ENCODE measurements around the gene TEFM. TPM values are rescaled to one million over a fixed set of nuclear protein-coding genes. Genes with fewer than 3 reads are reported as not detected.
"Not testable (repeated sequence)": the region's sequence is repeated elsewhere in the genome, so short reads cannot be mapped to it uniquely, and the experiment has no call there.

TEFM gene
- total RNA-seq, 2 experiments from 2014 or later: 8.6 to 9.7 TPM

- CTCF ChIA-PET: interaction anchor here (0.5 kb wide), 1 partner anchor 53 kb away, joined by 4 read pairs; no protein-coding TSS in a partner anchor
- Mint-ChIP-seq H3K4me1 (ENCODE audit: low read depth) (no peaks in the 10 kb centered on the region), H3K4me3 (no peak overlapping the region), H3K27me3 (ENCODE audit: low read depth) (peaks cover 11% of the 10 kb centered on the region), H3K27ac (no peak overlapping the region), H3K9me3 (no peaks in the 10 kb centered on the region), H3K36me3 (ENCODE audit: low read depth) (no peaks in the 10 kb centered on the region)
- intact Hi-C loops (cut with micrococcal nuclease): no loop called here
- no peak for DNase-seq
Measured at GRCh38 chr17:30930495-30930894, 24.5 kb upstream of the TEFM start.

- intact Hi-C loops (cut with micrococcal nuclease); H3K36me3 Mint-ChIP-seq (ENCODE audit: low read depth); H3K4me1 Mint-ChIP-seq (ENCODE audit: low read depth); DNase-seq; H3K4me3 Mint-ChIP-seq; H3K27ac Mint-ChIP-seq; H3K9me3 Mint-ChIP-seq: not testable (repeated sequence)
- peaks cover 13% of the 10 kb centered on the region for H3K27me3 Mint-ChIP-seq (ENCODE audit: low read depth)
- CTCF ChIA-PET: interaction anchor here (0.5 kb wide), 1 partner anchor 53 kb away, joined by 4 read pairs; no protein-coding TSS in a partner anchor
Measured at GRCh38 chr17:30929861-30930260, 23.8 kb upstream of the TEFM start.

- Mint-ChIP-seq H3K4me3 (no peak overlapping the region), H3K27ac (no peak overlapping the region)
Measured at GRCh38 chr17:30929081-30929633, 23.1 kb upstream of the TEFM start.

GRCh38 chr17:30928584-30928983 lies 22.5 kb upstream of the TEFM start:
- H3K36me3 Mint-ChIP-seq (ENCODE audit: low read depth): no peaks in the 10 kb centered on the region
- intact Hi-C loops (cut with micrococcal nuclease): no loop called here
- no peak for DNase-seq
- no peaks in the 10 kb centered on the region for H3K4me1 Mint-ChIP-seq (ENCODE audit: low read depth)
- no peak overlapping the region for H3K27ac Mint-ChIP-seq
- H3K9me3 Mint-ChIP-seq: no peaks in the 10 kb centered on the region
- H3K27me3 Mint-ChIP-seq (ENCODE audit: low read depth): peaks cover 22% of the 10 kb centered on the region
- CTCF ChIA-PET: no interaction called here
- H3K4me3 Mint-ChIP-seq: no peak overlapping the region

More at GRCh38 chr17:30929081-30929633, 23.1 kb upstream of the TEFM start:
- intact Hi-C loops (cut with micrococcal nuclease): no loop called here
- Mint-ChIP-seq H3K36me3 (ENCODE audit: low read depth) (no peaks in the 10 kb centered on the region), H3K27me3 (ENCODE audit: low read depth) (peaks cover 18% of the 10 kb centered on the region), H3K9me3 (no peaks in the 10 kb centered on the region), H3K4me1 (ENCODE audit: low read depth) (no peaks in the 10 kb centered on the region)
- no peak for DNase-seq
- CTCF ChIA-PET: no interaction called here

GRCh38 chr17:30927756-30928155 lies 21.7 kb upstream of the TEFM start:
- CTCF ChIA-PET: no interaction called here
- DNase-seq: no peak
- Mint-ChIP-seq H3K9me3 (no peaks in the 10 kb centered on the region), H3K4me1 (ENCODE audit: low read depth) (peaks cover 2% of the 10 kb centered on the region), H3K27ac (no peak overlapping the region), H3K4me3 (no peak overlapping the region), H3K27me3 (ENCODE audit: low read depth) (peaks cover 24% of the 10 kb centered on the region), H3K36me3 (ENCODE audit: low read depth) (no peaks in the 10 kb centered on the region)
- intact Hi-C loops (cut with micrococcal nuclease): no loop called here

- DNase-seq: no peak
- Mint-ChIP-seq H3K27ac (no peak overlapping the region), H3K4me1 (ENCODE audit: low read depth) (peaks cover 7% of the 10 kb centered on the region), H3K9me3 (no peaks in the 10 kb centered on the region), H3K36me3 (ENCODE audit: low read depth) (no peaks in the 10 kb centered on the region), H3K27me3 (ENCODE audit: low read depth) (peaks cover 32% of the 10 kb centered on the region), H3K4me3 (no peak overlapping the region)
- intact Hi-C loops (cut with micrococcal nuclease): no loop called here
- CTCF ChIA-PET: no interaction called here
Measured at GRCh38 chr17:30926516-30926915, 20.5 kb upstream of the TEFM start.

- Mint-ChIP-seq H3K4me1 (ENCODE audit: low read depth) (peaks cover 11% of the 10 kb centered on the region), H3K27me3 (ENCODE audit: low read depth) (peaks cover 43% of the 10 kb centered on the region), H3K36me3 (ENCODE audit: low read depth) (no peaks in the 10 kb centered on the region), H3K4me3 (no peak overlapping the region), H3K9me3 (no peaks in the 10 kb centered on the region), H3K27ac (no peak overlapping the region)
- intact Hi-C loops (cut with micrococcal nuclease): no loop called here
- CTCF ChIA-PET: no interaction called here
- no peak for DNase-seq
Measured at GRCh38 chr17:30924341-30924740, 18.3 kb upstream of the TEFM start.

- H3K9me3 Mint-ChIP-seq: no peaks in the 10 kb centered on the region
- H3K27me3 Mint-ChIP-seq (ENCODE audit: low read depth): peaks cover 43% of the 10 kb centered on the region
- CTCF ChIA-PET: no interaction called here
- H3K27ac Mint-ChIP-seq: no peak overlapping the region
- intact Hi-C loops (cut with micrococcal nuclease): no loop called here
- H3K36me3 Mint-ChIP-seq (ENCODE audit: low read depth): no peaks in the 10 kb centered on the region
- peak; percentile 6 for DNase-seq
- H3K4me1 Mint-ChIP-seq (ENCODE audit: low read depth): peaks cover 11% of the 10 kb centered on the region
- H3K4me3 Mint-ChIP-seq: peak overlapping the region; percentile 50
Measured at GRCh38 chr17:30922235-30923030, 16.4 kb upstream of the TEFM start.

GRCh38 chr17:30921544-30922196 lies 15.6 kb upstream of the TEFM start, which contains the start of gene ADAP2:
Gene ADAP2 (plus strand): TSS chr17:30921945. CDS start chr17:30922015, 70 bp downstream.
- Mint-ChIP-seq H3K27me3 (ENCODE audit: low read depth) (peaks cover 39% of the 10 kb centered on the region), H3K4me1 (ENCODE audit: low read depth) (peaks cover 11% of the 10 kb centered on the region), H3K36me3 (ENCODE audit: low read depth) (no peaks in the 10 kb centered on the region), H3K4me3 (peak within 1 kb of the TSS; percentile 62), H3K9me3 (no peaks in the 10 kb centered on the region), H3K27ac (no peak within 1 kb of the TSS)
- intact Hi-C loops (cut with micrococcal nuclease): no loop called here
- CTCF ChIA-PET: no interaction called here
- no peak for DNase-seq

GRCh38 chr17:30920683-30921543 lies 14.9 kb upstream of the TEFM start:
- Mint-ChIP-seq H3K36me3 (ENCODE audit: low read depth) (no peaks in the 10 kb centered on the region), H3K4me1 (ENCODE audit: low read depth) (peaks cover 11% of the 10 kb centered on the region), H3K27ac (no peak overlapping the region), H3K4me3 (peak overlapping the region; percentile 62), H3K9me3 (no peaks in the 10 kb centered on the region), H3K27me3 (ENCODE audit: low read depth) (peaks cover 33% of the 10 kb centered on the region)
- CTCF ChIA-PET: no interaction called here
- intact Hi-C loops (cut with micrococcal nuclease): no loop called here
- no peak for DNase-seq

- Mint-ChIP-seq H3K4me3 (no peak overlapping the region), H3K4me1 (ENCODE audit: low read depth) (peaks cover 11% of the 10 kb centered on the region), H3K27me3 (ENCODE audit: low read depth) (peaks cover 30% of the 10 kb centered on the region), H3K9me3 (no peaks in the 10 kb centered on the region), H3K36me3 (ENCODE audit: low read depth) (no peaks in the 10 kb centered on the region), H3K27ac (no peak overlapping the region)
- CTCF ChIA-PET: no interaction called here
- intact Hi-C loops (cut with micrococcal nuclease): no loop called here
- no peak for DNase-seq
Measured at GRCh38 chr17:30920282-30920681, 14.2 kb upstream of the TEFM start.

GRCh38 chr17:30917050-30917449 lies 11.0 kb upstream of the TEFM start:
- Mint-ChIP-seq H3K4me3 (no peak overlapping the region), H3K4me1 (ENCODE audit: low read depth) (peaks cover 5% of the 10 kb centered on the region)
- CTCF ChIA-PET: interaction anchor here (0.6 kb wide), 1 partner anchor 226 kb away, joined by 3 read pairs; no protein-coding TSS in a partner anchor

More at GRCh38 chr17:30917050-30917449, 11.0 kb upstream of the TEFM start:
- H3K9me3 Mint-ChIP-seq: no peaks in the 10 kb centered on the region
- intact Hi-C loops (cut with micrococcal nuclease): no loop called here
- H3K27me3 Mint-ChIP-seq (ENCODE audit: low read depth): peaks cover 12% of the 10 kb centered on the region
- no peak overlapping the region for H3K27ac Mint-ChIP-seq
- H3K36me3 Mint-ChIP-seq (ENCODE audit: low read depth): no peaks in the 10 kb centered on the region
- DNase-seq: no peak
